Ramos (cell line): ENCODE data around the gene ALG14.

Source experiments
- in situ Hi-C: fragments of 300-500 bp; cut with MboI; formaldehyde crosslinking; loops from one replicate; pipeline ENCODE4 v1.14.3; 2022; ENCODE audit warnings: low sequenced_read_pairs; ENCODE audit not compliant: unreplicated experiment

ALG14 gene

GRCh38 chr1:94937820-94938219, 134.9 kb downstream of the ALG14 start:
- in situ Hi-C loops: no loop called here

- in situ Hi-C loops: no loop called here
These were observed 135.7 kb downstream of the ALG14 start for GRCh38 chr1:94936861-94937620.

- in situ Hi-C loops: no loop called here
These were observed 137.3 kb downstream of the ALG14 start for GRCh38 chr1:94935476-94935875.

- in situ Hi-C loops: no loop called here
These were observed 137.7 kb downstream of the ALG14 start for GRCh38 chr1:94935034-94935433.

GRCh38 chr1:94934551-94934950, 138.2 kb downstream of the ALG14 start:
- in situ Hi-C loops: no loop called here

GRCh38 chr1:94931254-94931841, 141.4 kb downstream of the ALG14 start:
- in situ Hi-C loops: no loop called here

GRCh38 chr1:94929351-94930217, 143.2 kb downstream of the ALG14 start:
- in situ Hi-C loops: no loop called here

- in situ Hi-C loops: no loop called here
These were observed 144.3 kb downstream of the ALG14 start for GRCh38 chr1:94928293-94928939.

- in situ Hi-C loops: no loop called here
These were observed 145.2 kb downstream of the ALG14 start for GRCh38 chr1:94927405-94928175.

- in situ Hi-C loops: no loop called here
These were observed 145.8 kb downstream of the ALG14 start, which contains the start of gene CNN3 for GRCh38 chr1:94926915-94927404. Gene CNN3, minus strand, starts transcription at chr1:94927110. Its CDS starts 216 bp downstream, at chr1:94926894.

- in situ Hi-C loops: no loop called here
These were observed 146.4 kb downstream of the ALG14 start for GRCh38 chr1:94926126-94926914.

- in situ Hi-C loops: no loop called here
These were observed 147.1 kb downstream of the ALG14 start for GRCh38 chr1:94925561-94926125.

GRCh38 chr1:94925004-94925403, 147.7 kb downstream of the ALG14 start:
- in situ Hi-C loops: no loop called here
